ENCODE data around the gene CSNK2B. TPM values are rescaled to one million over a fixed set of nuclear protein-coding genes. Genes with fewer than 3 reads are reported as not detected.

CSNK2B gene
- total RNA-seq, 2 experiments from 2014 or later, result 206 to 216 TPM

Small RNA genes within 50 kb of the gene (microRNA-seq; reads per million reads assigned to microRNA genes)
- not detected for gene MIR4646
- gene MIR6832, result 2.1 reads per million

Other genes with a start within 250 kb of the CSNK2B start
- gene MICB, start 167.9 kb upstream of the CSNK2B start, total RNA-seq, result 10 to 100 TPM; 41.5 to 42.8 TPM
- not detected for gene MCCD1, start 137.1 kb upstream of the CSNK2B start, total RNA-seq
- gene DDX39B, start 124.1 kb upstream of the CSNK2B start, total RNA-seq, result 100 to 1,000 TPM; 531 to 555 TPM
- 1 to 10 TPM; 4.5 to 5.5 TPM for gene ATP6V1G2, start 119.5 kb upstream of the CSNK2B start, total RNA-seq
- gene NFKBIL1, start 118.5 kb upstream of the CSNK2B start, total RNA-seq, result 10 to 100 TPM; 15.4 to 17.6 TPM
- gene LTA, start 93.8 kb upstream of the CSNK2B start, total RNA-seq, result 10 to 100 TPM; 15.2 to 16.7 TPM
- gene TNF, start 90.5 kb upstream of the CSNK2B start, total RNA-seq, result 10 to 100 TPM; 18.5 to 18.6 TPM
- 100 to 1,000 TPM; 426 to 431 TPM for gene LTB, start 83.7 kb upstream of the CSNK2B start, total RNA-seq
- gene LST1, start 79.8 kb upstream of the CSNK2B start, total RNA-seq, result 100 to 1,000 TPM in 1 of 2 experiments, 10 to 100 TPM in 1; 91.8 to 105 TPM
- gene NCR3, start 73.1 kb upstream of the CSNK2B start, total RNA-seq, result 10 to 100 TPM; 69.7 to 70.0 TPM
- 100 to 1,000 TPM; 117 to 118 TPM for gene AIF1, start 50.8 kb upstream of the CSNK2B start, total RNA-seq
- gene PRRC2A, start 45.4 kb upstream of the CSNK2B start, total RNA-seq, result 100 to 1,000 TPM; 257 to 278 TPM
- 100 to 1,000 TPM; 242 to 251 TPM for gene BAG6, start 13.4 kb upstream of the CSNK2B start, total RNA-seq
- gene APOM, start 10.2 kb upstream of the CSNK2B start, total RNA-seq, result 1 to 10 TPM; 3.1 to 4.6 TPM
- 10 to 100 TPM; 30.7 to 32.2 TPM for gene C6orf47, start 5.3 kb upstream of the CSNK2B start, total RNA-seq
- 10 to 100 TPM; 30.7 to 32.0 TPM for gene GPANK1, start 1.1 kb upstream of the CSNK2B start, total RNA-seq
- gene LY6G5B, start 3.9 kb downstream of the CSNK2B start, total RNA-seq, result 10 to 100 TPM; 33.8 to 36.4 TPM
- 1 to 10 TPM; 3.5 to 4.6 TPM for gene LY6G5C, start 15.0 kb downstream of the CSNK2B start, total RNA-seq
- 10 to 100 TPM; 57.8 to 64.0 TPM for gene ABHD16A, start 37.2 kb downstream of the CSNK2B start, total RNA-seq
- gene LY6G6F, start 40.8 kb downstream of the CSNK2B start, total RNA-seq, result not detected
- gene LY6G6D, start 49.3 kb downstream of the CSNK2B start, total RNA-seq, result not detected
- gene LY6G6C, start 55.7 kb downstream of the CSNK2B start, total RNA-seq, result not detected
- gene MPIG6B, start 57.3 kb downstream of the CSNK2B start, total RNA-seq, result 1 to 10 TPM; 1.2 to 1.5 TPM
- 10 to 100 TPM; 28.3 to 29.1 TPM for gene DDAH2, start 63.2 kb downstream of the CSNK2B start, total RNA-seq
- gene CLIC1, start 70.5 kb downstream of the CSNK2B start, total RNA-seq, result 100 to 1,000 TPM; 425 to 456 TPM
- 10 to 100 TPM; 59.2 to 68.2 TPM for gene MSH5, start 73.9 kb downstream of the CSNK2B start, total RNA-seq
- gene SAPCD1, start 96.6 kb downstream of the CSNK2B start, total RNA-seq, result 10 to 100 TPM; 13.1 to 18.1 TPM
- 1 to 10 TPM; 5.2 to 5.7 TPM for gene VWA7, start 111.2 kb downstream of the CSNK2B start, total RNA-seq
- gene VARS1, start 129.7 kb downstream of the CSNK2B start, total RNA-seq, result 10 to 100 TPM; 68.2 to 75.3 TPM
- gene LSM2, start 140.9 kb downstream of the CSNK2B start, total RNA-seq, result 10 to 100 TPM; 89.9 to 97.9 TPM
- 1 to 10 TPM; 3.3 to 4.5 TPM for gene HSPA1L, start 149.2 kb downstream of the CSNK2B start, total RNA-seq
- 10 to 100 TPM; 62.2 to 63.5 TPM for gene HSPA1A, start 149.5 kb downstream of the CSNK2B start, total RNA-seq
- 10 to 100 TPM; 49.0 to 55.7 TPM for gene HSPA1B, start 161.7 kb downstream of the CSNK2B start, total RNA-seq
- gene NEU1, start 196.7 kb downstream of the CSNK2B start, total RNA-seq, result 10 to 100 TPM; 15.5 to 16.4 TPM
- not detected for gene SLC44A4, start 212.9 kb downstream of the CSNK2B start, total RNA-seq
- 10 to 100 TPM; 77.5 to 80.6 TPM for gene EHMT2, start 231.6 kb downstream of the CSNK2B start, total RNA-seq
- 1 to 10 TPM; 1.4 to 1.9 TPM for gene ZBTB12, start 236.0 kb downstream of the CSNK2B start, total RNA-seq